Kidney (tissue), 14 donors: Measurements from ENCODE around the gene EMP1. TPM values are rescaled to one million over a fixed set of nuclear protein-coding genes. Genes with fewer than 3 reads are reported as not detected.
A peak's percentile ranks its signal among the peaks of the same experiment; 100 is the strongest.

Source experiments
- DNase-seq, 5 donors: peaks; one replicate each; pipeline ENCODE4 v3.0.0-alpha.2; 2013 to 2020
- FAIRE-seq: peaks from 2 replicates; lab custom pipeline; 2012; peaks lifted over from hg19 to GRCh38; lab: Jason Lieb, UNC
- H3K27ac ChIP-seq, 2 donors: one replicate each; pipeline ENCODE4 v1.7.0; 2013; ENCODE audit warnings: low read depth in 2 of 2, low read length in 2 of 2, inconsistent platforms in 1 of 2
- H3K27me3 ChIP-seq: one replicate; pipeline ENCODE4 v1.7.1; 2013; ENCODE audit warnings: low read length, inconsistent platforms; ENCODE audit not compliant: control insufficient read depth, insufficient read depth
- H3K36me3 ChIP-seq, 3 donors: one replicate each; pipeline versions ENCODE4 v1.7.0 to v1.7.1; 2013; ENCODE audit warnings: low read length in 3 of 3, control low read depth in 1 of 3, inconsistent platforms in 1 of 3; ENCODE audit not compliant: insufficient read depth in 3 of 3, control insufficient read depth in 2 of 3
- H3K4me1 ChIP-seq, 3 donors: one replicate each; pipeline versions ENCODE4 v1.7.0 to v1.7.1; 2013; ENCODE audit warnings: low read length in 3 of 3, inconsistent platforms in 1 of 3, low read depth in 1 of 3; ENCODE audit not compliant: control insufficient read depth in 2 of 3, insufficient read depth in 2 of 3
- H3K4me3 ChIP-seq, 3 donors: one replicate each; pipeline versions ENCODE4 v1.7.0 to v1.8.1; 2013; ENCODE audit warnings: low read length in 3 of 3, control low read depth in 1 of 3, inconsistent platforms in 1 of 3
- H3K9ac ChIP-seq, 3 donors: one replicate each; pipeline versions ENCODE4 v1.7.0 to v1.7.1; 2013; ENCODE audit warnings: low read length in 3 of 3, control low read depth in 1 of 3, inconsistent platforms in 1 of 3
- H3K9me3 ChIP-seq, 3 donors: one replicate each; pipeline versions ENCODE4 v1.7.0 to v1.7.1; 2013; ENCODE audit warnings: low read length in 3 of 3, control low read depth in 1 of 3, inconsistent platforms in 1 of 3; ENCODE audit not compliant: control insufficient read depth in 2 of 3, insufficient read depth in 1 of 3
- CTCF ChIP-seq: IDR thresholded peaks from 3 replicates; pipeline ENCODE4 v1.5.1; 2012; ENCODE audit warnings: mild to moderate bottlenecking, moderate library complexity, borderline replicate concordance; ENCODE audit not compliant: insufficient read depth; ENCODE audit errors: extremely low read depth
- intact Hi-C: fragments of 100-400 bp; cut with DNase I; formaldehyde crosslinking; loops from one replicate; pipeline ENCODE4 v1.11.1; 2022
- polyA plus RNA-seq: library from polyadenylated mRNA; stranded (reverse); fragments of 350-450 nt; fragmentation: Illumina TruSeq; extraction: RNeasy Lipid Tissue Mini Kit (QIAGEN cat#74804); gene quantifications from one replicate; pipeline ENCODE4 v1.2.3, GENCODE V29; 2014; ENCODE audit warnings: low read depth, low replicate concordance; ENCODE audit not compliant: insufficient read depth
- total RNA-seq: library from RNA; stranded (reverse); fragmentation: NEBNext Ultra II Directional; extraction: Animal tissue kit (Norgen Biotek cat#: 25700); gene quantifications from one replicate; pipeline ENCODE4 v1.2.1, GENCODE V29; 2021
- donor health status: control.
- donor health status: control.
- donor health status: control.
- donor health status: control.
- donor health status: control.
- donor health status: DM: yes; HTN: yes; CAD: no.
- donor health status: Normal renal cell carcinoma (clear cell type).

EMP1 gene
- total and polyA plus RNA-seq, 2 donors from 2014 or later: 45.1 to 431 TPM

- no peak for TF ChIP-seq CTCF
- DNase-seq: peak in 1 of 5 donors; percentile 24
- peaks cover 8 to 11% (median 8%) of the 10 kb centered on the region in 3 donors for H3K4me1 ChIP-seq
- H3K36me3 ChIP-seq: no peaks in the 10 kb centered on the region
- intact Hi-C loops: no loop called here
- H3K27ac ChIP-seq: peak overlapping the region; percentile 71 to 91
- H3K27me3 ChIP-seq: no peaks in the 10 kb centered on the region
- H3K4me3 ChIP-seq: peak overlapping the region; percentile 50 to 80 (median 68)
- no peaks in the 10 kb centered on the region for H3K9me3 ChIP-seq
- peak overlapping the region; percentile 2 to 77 (median 63) for H3K9ac ChIP-seq
- FAIRE-seq: no peak
Observed at GRCh38 chr12:13197032-13197431, 506 bp downstream of the EMP1 start.

- Histone ChIP-seq H3K9ac (peak overlapping the region in 2 of 3 donors; percentile 6 to 77), H3K4me1 (peaks cover 8 to 11% (median 8%) of the 10 kb centered on the region in 3 donors), H3K27me3 (no peaks in the 10 kb centered on the region), H3K36me3 (no peaks in the 10 kb centered on the region), H3K27ac (peak overlapping the region in 1 of 2 donors; percentile 33), H3K9me3 (no peaks in the 10 kb centered on the region), H3K4me3 (peak overlapping the region; percentile 4 to 80 (median 68))
- intact Hi-C loops: no loop called here
- TF ChIP-seq CTCF: no peak
- FAIRE-seq: no peak
- peak in 3 of 5 donors; percentile 52 to 77 (median 64) for DNase-seq
Observed at GRCh38 chr12:13197526-13198143, 1.1 kb downstream of the EMP1 start.

GRCh38 chr12:13198241-13198640, 1.7 kb downstream of the EMP1 start:
- TF ChIP-seq CTCF: no peak

More at GRCh38 chr12:13198241-13198640, 1.7 kb downstream of the EMP1 start:
- no peaks in the 10 kb centered on the region for H3K9me3 ChIP-seq
- peak overlapping the region; percentile 8 to 68 (median 30) for H3K4me3 ChIP-seq
- H3K27me3 ChIP-seq: no peaks in the 10 kb centered on the region
- H3K4me1 ChIP-seq: peaks cover 8 to 11% (median 8%) of the 10 kb centered on the region in 3 donors
- DNase-seq: no peak
- peak overlapping the region in 1 of 2 donors; percentile 5 for H3K27ac ChIP-seq
- intact Hi-C loops: no loop called here
- no peaks in the 10 kb centered on the region for H3K36me3 ChIP-seq
- H3K9ac ChIP-seq: peak overlapping the region in 2 of 3 donors; percentile 6 to 77
- no peak for FAIRE-seq
